ENCODE results near the gene ANKRD13A.

The ANKRD13A gene

GRCh38 chr12:110010853-110011723 is 11.9 kb downstream of the ANKRD13A start:
- TF ChIP-seq CTCF (IDR thresholded peaks at IDR 0.05; ENCODE audit: extremely low read depth, missing control alignments), result no peak
- no peak for DNase-seq (ENCODE audit: low spot score)

GRCh38 chr12:110012137-110012536 is 12.9 kb downstream of the ANKRD13A start:
- TF ChIP-seq CTCF (IDR thresholded peaks at IDR 0.05; ENCODE audit: extremely low read depth, missing control alignments), result no peak
- DNase-seq (ENCODE audit: low spot score), result no peak

GRCh38 chr12:110012659-110013058 is 13.4 kb downstream of the ANKRD13A start:
- no peak for TF ChIP-seq CTCF (IDR thresholded peaks at IDR 0.05; ENCODE audit: extremely low read depth, missing control alignments)
- DNase-seq (ENCODE audit: low spot score), result no peak

- DNase-seq (ENCODE audit: low spot score), result no peak
- no peak for TF ChIP-seq CTCF (IDR thresholded peaks at IDR 0.05; ENCODE audit: extremely low read depth, missing control alignments)
These were observed 15.9 kb downstream of the ANKRD13A start for GRCh38 chr12:110015132-110015531.

- TF ChIP-seq CTCF (IDR thresholded peaks at IDR 0.05; ENCODE audit: extremely low read depth, missing control alignments), result no peak
- DNase-seq (ENCODE audit: low spot score), result no peak
These were observed 21.7 kb downstream of the ANKRD13A start for GRCh38 chr12:110020956-110021355.

- TF ChIP-seq CTCF (IDR thresholded peaks at IDR 0.05; ENCODE audit: extremely low read depth, missing control alignments), result no peak
- DNase-seq (ENCODE audit: low spot score), result no peak
These were observed 24.1 kb downstream of the ANKRD13A start for GRCh38 chr12:110023059-110023980.

GRCh38 chr12:110024051-110024450 is 24.8 kb downstream of the ANKRD13A start:
- TF ChIP-seq CTCF (IDR thresholded peaks at IDR 0.05; ENCODE audit: extremely low read depth, missing control alignments), result no peak
- DNase-seq (ENCODE audit: low spot score), result no peak
